Measurements from ENCODE around the gene ELF2.

ELF2 gene

DNA sequence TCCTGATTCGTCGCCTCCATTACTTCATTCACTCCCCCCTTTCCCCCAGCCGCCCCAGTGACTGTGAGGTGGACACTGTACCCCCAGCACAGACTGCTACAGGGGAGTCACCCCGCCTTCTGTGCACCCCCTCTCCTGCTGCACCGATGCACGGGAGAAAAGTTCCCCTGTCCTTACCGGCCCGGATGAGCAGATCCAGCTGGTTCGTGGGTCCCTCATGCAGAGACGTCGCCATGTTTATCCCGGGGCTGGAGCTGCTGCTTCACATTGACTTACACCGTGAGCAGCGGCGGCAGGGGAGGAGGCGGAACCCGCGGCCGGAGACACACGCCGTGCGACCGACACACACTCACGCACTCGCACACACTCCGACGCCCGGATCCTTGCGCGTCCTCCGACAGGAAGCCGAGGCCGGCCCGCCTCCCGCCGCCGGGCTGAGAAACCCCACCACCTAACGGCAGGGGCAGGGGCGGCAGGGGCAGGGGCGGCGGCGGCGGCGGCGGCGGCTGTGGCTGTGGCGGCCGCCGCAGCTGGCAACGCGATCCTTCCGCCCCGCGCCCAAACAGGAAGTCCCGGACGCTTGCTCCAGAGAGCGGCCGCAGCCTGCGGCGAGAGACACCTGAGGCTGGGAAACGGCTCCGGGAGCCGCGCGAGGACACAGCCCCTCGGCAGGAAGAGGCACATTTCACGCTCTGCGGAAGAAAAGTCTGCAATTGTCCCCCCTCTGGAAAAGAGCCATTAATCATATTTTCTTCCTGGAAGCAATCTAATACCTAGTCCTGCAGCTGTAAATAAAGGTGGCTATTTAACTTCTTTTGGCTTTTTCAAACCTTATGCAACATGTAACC lies 92.8 kb downstream of the ELF2 start:
- DNase-seq (ENCODE audit: low spot score), result peak; percentile 88
- TF ChIP-seq, protein P1, sequence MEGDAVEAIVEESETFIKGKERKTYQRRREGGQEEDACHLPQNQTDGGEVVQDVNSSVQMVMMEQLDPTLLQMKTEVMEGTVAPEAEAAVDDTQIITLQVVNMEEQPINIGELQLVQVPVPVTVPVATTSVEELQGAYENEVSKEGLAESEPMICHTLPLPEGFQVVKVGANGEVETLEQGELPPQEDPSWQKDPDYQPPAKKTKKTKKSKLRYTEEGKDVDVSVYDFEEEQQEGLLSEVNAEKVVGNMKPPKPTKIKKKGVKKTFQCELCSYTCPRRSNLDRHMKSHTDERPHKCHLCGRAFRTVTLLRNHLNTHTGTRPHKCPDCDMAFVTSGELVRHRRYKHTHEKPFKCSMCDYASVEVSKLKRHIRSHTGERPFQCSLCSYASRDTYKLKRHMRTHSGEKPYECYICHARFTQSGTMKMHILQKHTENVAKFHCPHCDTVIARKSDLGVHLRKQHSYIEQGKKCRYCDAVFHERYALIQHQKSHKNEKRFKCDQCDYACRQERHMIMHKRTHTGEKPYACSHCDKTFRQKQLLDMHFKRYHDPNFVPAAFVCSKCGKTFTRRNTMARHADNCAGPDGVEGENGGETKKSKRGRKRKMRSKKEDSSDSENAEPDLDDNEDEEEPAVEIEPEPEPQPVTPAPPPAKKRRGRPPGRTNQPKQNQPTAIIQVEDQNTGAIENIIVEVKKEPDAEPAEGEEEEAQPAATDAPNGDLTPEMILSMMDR (IDR thresholded peaks at IDR 0.05; ENCODE audit: extremely low read depth, insufficient read depth, missing control alignments), result no peak
- in situ Hi-C loops (cut with MboI; ENCODE audit: low pct_unique_long_range_greater_than_20kb, low sequenced_read_pairs, unreplicated experiment), result no loop called here

DNA sequence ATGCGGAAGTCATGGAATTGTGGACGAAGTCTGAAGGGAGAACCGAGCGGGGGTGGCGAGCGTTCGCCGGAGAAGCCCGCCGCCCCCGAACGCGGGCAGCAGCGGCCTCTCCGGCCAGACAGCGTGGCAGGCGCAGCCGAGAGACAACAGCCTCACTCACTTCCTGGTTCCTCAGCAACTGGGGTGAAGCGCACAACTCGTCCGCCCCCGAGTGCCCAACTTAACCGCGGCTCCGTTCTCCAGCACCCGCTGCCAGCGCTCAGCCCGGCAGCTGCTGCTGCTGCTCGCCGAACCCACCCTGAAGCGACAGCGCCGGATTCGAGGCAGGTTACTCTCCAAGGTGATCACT lies 93.4 kb downstream of the ELF2 start:
- in situ Hi-C loops (cut with MboI; ENCODE audit: low pct_unique_long_range_greater_than_20kb, low sequenced_read_pairs, unreplicated experiment), result no loop called here
- TF ChIP-seq, protein P1 (IDR thresholded peaks at IDR 0.05; ENCODE audit: extremely low read depth, insufficient read depth, missing control alignments), result no peak
- DNase-seq (ENCODE audit: low spot score), result peak; percentile 82

DNA sequence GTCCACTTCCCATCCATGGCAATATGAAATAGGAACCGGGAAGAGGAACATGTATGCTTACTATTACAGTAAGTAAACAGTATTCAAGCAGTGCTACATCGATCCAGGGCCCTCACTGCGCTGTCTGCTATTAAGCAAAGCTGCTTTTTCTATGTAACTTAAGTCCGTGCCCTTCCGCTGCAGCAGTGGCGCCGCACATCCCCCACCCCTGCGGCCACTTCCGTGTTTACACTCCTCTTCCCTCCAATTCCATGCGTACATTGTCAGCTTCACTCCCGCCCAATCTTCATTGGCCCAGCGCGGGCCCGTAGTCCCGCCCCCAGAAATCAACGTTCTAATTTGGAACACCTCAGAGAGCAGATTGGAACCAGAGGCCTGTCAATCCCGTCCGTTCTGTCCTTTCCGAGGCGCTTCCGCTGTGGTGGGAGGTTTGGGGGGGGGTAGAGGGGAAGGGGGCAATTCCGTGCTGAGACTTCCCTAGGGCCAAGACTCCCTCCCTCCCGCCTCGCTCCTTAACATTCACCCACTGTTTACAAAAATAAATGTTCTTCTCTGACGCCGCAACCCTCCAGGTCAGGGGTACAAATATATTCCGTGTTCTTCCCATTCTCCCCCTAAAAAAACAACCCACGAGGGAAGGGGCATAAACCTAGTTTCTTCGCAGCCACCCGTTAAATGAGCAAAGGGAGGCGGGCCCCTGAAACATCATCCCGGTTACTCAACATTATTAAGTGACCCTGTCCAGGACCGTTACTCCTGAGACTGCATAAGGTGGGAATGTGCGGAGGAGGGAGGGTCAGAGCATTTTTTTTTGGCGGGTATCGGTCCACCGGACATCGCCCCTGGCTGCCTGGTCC lies 94.0 kb downstream of the ELF2 start:
- DNase-seq (ENCODE audit: low spot score), result peak; percentile 94
- in situ Hi-C loops (cut with MboI; ENCODE audit: low pct_unique_long_range_greater_than_20kb, low sequenced_read_pairs, unreplicated experiment), result no loop called here
- TF ChIP-seq, protein P1 (IDR thresholded peaks at IDR 0.05; ENCODE audit: extremely low read depth, insufficient read depth, missing control alignments), result no peak

DNA sequence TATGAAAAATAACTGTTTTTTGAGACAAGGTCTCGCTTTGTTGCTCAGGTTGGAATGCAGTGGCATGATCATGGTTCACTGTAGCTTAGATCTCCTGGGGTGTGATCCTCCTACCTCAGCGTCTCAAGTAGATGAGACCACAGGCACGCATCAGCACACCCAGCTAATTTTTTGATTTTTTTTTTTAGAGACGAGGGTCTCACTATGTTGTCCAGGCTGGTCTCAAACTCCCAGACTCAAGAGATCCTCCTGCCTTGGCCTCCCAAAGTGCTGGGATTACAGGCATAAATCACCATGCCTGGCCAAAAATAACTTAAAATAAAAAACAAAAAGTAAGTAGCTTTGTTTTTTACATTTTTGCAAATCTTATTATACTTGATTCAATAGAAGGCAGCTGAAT lies 98.1 kb downstream of the ELF2 start:
- TF ChIP-seq, protein P1 (IDR thresholded peaks at IDR 0.05; ENCODE audit: extremely low read depth, insufficient read depth, missing control alignments), result no peak
- no peak for DNase-seq (ENCODE audit: low spot score)
- in situ Hi-C loops (cut with MboI; ENCODE audit: low pct_unique_long_range_greater_than_20kb, low sequenced_read_pairs, unreplicated experiment), result no loop called here

DNA sequence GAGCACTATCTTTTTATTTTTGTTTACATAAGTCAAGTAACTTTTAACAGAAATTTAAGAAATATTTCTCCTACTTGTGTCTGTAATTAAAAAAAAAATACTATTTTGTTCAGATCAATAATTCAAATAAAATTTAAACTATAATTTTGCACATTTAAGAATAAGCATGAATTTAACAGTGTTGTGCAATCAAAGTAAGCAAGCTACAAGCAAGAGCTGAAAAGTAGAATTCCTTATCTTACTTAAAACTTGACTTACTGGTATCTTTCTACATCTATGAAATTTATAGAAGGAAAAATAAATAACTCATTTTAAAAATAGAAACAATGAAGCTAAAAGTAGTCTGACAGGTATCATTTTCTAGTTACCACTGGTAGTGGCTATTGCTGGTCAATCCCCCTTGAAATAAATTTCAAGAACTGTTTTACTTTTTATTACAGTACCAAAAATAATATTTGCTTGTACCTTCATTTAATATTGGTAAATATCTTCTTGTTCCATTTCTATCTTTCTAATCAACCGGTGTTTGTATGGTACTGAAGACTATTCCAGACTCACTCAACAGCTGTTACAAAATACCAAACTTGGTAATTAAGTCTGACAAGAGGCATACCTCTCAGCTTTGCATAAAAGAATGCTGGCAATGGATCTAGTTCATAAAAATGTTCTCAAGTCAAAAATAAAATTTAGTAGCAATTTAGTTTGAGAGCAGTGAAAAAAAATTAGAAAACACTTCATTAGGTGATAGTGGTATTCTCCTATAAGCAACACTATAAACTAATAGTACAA lies 99.3 kb downstream of the ELF2 start:
- no peak for DNase-seq (ENCODE audit: low spot score)
- in situ Hi-C loops (cut with MboI; ENCODE audit: low pct_unique_long_range_greater_than_20kb, low sequenced_read_pairs, unreplicated experiment), result no loop called here
- TF ChIP-seq, protein P1 (IDR thresholded peaks at IDR 0.05; ENCODE audit: extremely low read depth, insufficient read depth, missing control alignments), result no peak
